ENCODE results near the gene BTBD9.

Gene BTBD9

GRCh38 chr6:38153798-38154345 is 485.9 kb downstream of the BTBD9 start:
- TF ChIP-seq, protein P1, sequence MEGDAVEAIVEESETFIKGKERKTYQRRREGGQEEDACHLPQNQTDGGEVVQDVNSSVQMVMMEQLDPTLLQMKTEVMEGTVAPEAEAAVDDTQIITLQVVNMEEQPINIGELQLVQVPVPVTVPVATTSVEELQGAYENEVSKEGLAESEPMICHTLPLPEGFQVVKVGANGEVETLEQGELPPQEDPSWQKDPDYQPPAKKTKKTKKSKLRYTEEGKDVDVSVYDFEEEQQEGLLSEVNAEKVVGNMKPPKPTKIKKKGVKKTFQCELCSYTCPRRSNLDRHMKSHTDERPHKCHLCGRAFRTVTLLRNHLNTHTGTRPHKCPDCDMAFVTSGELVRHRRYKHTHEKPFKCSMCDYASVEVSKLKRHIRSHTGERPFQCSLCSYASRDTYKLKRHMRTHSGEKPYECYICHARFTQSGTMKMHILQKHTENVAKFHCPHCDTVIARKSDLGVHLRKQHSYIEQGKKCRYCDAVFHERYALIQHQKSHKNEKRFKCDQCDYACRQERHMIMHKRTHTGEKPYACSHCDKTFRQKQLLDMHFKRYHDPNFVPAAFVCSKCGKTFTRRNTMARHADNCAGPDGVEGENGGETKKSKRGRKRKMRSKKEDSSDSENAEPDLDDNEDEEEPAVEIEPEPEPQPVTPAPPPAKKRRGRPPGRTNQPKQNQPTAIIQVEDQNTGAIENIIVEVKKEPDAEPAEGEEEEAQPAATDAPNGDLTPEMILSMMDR (IDR thresholded peaks at IDR 0.05): no peak

- TF ChIP-seq, protein P1 (IDR thresholded peaks at IDR 0.05): no peak
Measured at GRCh38 chr6:38153076-38153797, 486.5 kb downstream of the BTBD9 start.

DNA sequence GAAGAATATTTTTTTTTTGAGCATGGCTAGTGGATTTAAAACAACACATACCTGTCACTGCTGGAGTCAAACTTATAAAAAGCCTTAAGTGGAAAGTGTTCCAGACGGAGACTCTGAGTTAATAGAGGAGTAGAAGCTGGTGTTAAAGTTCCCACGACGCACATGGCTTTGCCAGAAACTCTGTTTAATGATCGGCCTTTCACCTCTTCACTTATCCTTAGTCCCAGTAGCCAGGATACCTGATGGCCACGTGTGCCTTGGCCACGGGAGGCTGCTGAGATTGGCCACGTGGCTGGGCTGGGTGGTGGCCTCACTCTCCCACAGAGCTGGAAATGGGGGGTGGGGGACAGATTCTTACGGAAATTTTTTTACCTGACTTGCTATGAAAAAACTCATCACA is 487.1 kb downstream of the BTBD9 start:
- TF ChIP-seq, protein P1 (IDR thresholded peaks at IDR 0.05): no peak

GRCh38 chr6:38151580-38152500 is 487.9 kb downstream of the BTBD9 start:
- TF ChIP-seq, protein P1 (IDR thresholded peaks at IDR 0.05): no peak

- TF ChIP-seq, protein P1 (IDR thresholded peaks at IDR 0.05): no peak
Measured at GRCh38 chr6:38150681-38151296, 488.9 kb downstream of the BTBD9 start.

- TF ChIP-seq, protein P1 (IDR thresholded peaks at IDR 0.05): no peak
Measured at GRCh38 chr6:38150021-38150420, 489.7 kb downstream of the BTBD9 start.

GRCh38 chr6:38149531-38149930 is 490.2 kb downstream of the BTBD9 start:
- TF ChIP-seq, protein P1 (IDR thresholded peaks at IDR 0.05): no peak
